ENCODE results near the gene EMID1.
"Not testable (repeated sequence)": the region's sequence is repeated elsewhere in the genome, so short reads cannot be mapped to it uniquely, and the experiment has no call there.

Gene EMID1

GRCh38 chr22:29218758-29219408 is 13.2 kb downstream of the EMID1 start:
- no peak overlapping the region for H3K4me3 Mint-ChIP-seq
- no peaks in the 10 kb centered on the region for H3K36me3 Mint-ChIP-seq (ENCODE audit: insufficient read depth)
- H3K9me3 Mint-ChIP-seq = no peaks in the 10 kb centered on the region
- no peak for ATAC-seq (replicated peaks)
- no peak overlapping the region for H3K27ac Mint-ChIP-seq
- H3K27me3 Mint-ChIP-seq = peaks cover 0 to 8% of the 10 kb centered on the region in 2 donors
- no peaks in the 10 kb centered on the region for H3K4me1 Mint-ChIP-seq (ENCODE audit: low read depth in 2 of 2)
- DNase-seq = no peak

DNA sequence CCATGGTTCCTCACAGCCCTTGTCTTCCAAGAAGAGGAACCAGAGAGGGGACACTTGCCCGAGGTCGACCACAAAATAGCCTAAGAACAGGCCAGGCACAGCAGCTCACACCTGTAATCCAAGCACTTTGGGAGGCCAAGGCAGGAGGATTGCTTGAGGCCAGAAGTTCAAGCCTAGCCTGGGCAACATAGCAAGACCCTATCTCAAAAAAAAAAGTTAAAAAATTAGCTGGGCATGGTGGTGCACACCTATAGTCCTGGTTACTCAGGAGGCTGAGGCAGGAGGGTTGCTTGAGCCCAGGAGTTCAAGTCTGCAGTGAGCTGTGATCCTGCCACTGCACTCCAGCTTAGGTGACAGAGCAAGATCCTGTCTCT is 13.7 kb downstream of the EMID1 start:
- not testable (repeated sequence) for H3K9me3 Mint-ChIP-seq; DNase-seq; H3K36me3 Mint-ChIP-seq (ENCODE audit: insufficient read depth); H3K27me3 Mint-ChIP-seq; H3K4me3 Mint-ChIP-seq; H3K4me1 Mint-ChIP-seq (ENCODE audit: low read depth in 2 of 2); H3K27ac Mint-ChIP-seq; ATAC-seq (replicated peaks)

DNA sequence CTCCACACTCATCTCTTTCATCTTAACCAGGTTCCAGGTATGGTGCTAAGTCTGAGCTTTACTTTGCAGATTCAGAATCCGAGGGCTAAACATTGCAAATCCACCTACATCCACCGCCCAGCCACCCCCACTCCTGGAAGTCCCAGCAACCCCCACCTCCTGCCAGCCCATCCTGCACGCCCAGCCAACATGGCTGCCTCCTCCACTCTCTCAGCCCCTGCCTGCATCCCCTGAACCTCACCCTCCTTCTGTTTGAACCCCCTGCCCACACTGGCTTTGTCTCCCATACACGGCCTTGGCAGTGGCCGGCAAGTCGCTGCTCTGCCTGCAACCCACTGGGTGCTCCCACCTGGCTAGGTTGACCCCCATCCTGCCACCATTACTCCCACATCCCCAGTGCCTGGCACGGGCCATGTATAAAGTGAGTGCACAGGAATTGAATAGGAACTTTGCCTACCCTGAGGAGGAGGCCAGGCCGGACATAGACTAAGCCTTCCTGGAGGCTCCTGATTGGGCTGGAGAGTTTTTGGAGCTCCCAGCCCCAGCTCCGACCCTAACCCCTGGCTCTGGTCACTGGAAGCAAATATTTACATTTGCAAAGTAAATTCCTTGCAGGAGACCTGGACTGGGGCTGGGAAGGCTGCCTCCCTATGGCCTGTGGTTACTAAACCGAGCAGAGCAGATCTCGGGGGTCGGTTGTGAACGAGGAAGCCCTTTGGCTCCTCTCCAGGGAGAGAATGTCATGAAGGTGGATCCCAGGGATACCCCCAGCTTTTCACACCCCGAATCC is 14.4 kb downstream of the EMID1 start:
- Mint-ChIP-seq H3K4me1 (ENCODE audit: low read depth in 2 of 2) (no peaks in the 10 kb centered on the region), H3K27ac (no peak overlapping the region), H3K9me3 (no peaks in the 10 kb centered on the region), H3K27me3 (peaks cover 0 to 8% of the 10 kb centered on the region in 2 donors), H3K4me3 (no peak overlapping the region), H3K36me3 (ENCODE audit: insufficient read depth) (no peaks in the 10 kb centered on the region)
- DNase-seq (no peak), ATAC-seq (replicated peaks) (no peak)

- DNase-seq (no peak), ATAC-seq (replicated peaks) (no peak)
- no peaks in the 10 kb centered on the region for H3K4me1 Mint-ChIP-seq (ENCODE audit: low read depth in 2 of 2)
- no peak overlapping the region for H3K27ac Mint-ChIP-seq
- no peaks in the 10 kb centered on the region for H3K36me3 Mint-ChIP-seq (ENCODE audit: insufficient read depth)
- no peak overlapping the region for H3K4me3 Mint-ChIP-seq
- peaks cover 0 to 8% of the 10 kb centered on the region in 2 donors for H3K27me3 Mint-ChIP-seq
- no peaks in the 10 kb centered on the region for H3K9me3 Mint-ChIP-seq
Observed at GRCh38 chr22:29224121-29224858, 18.6 kb downstream of the EMID1 start.

GRCh38 chr22:29224859-29225410 is 19.2 kb downstream of the EMID1 start:
- ATAC-seq (replicated peaks) = no peak
- DNase-seq = no peak
- Mint-ChIP-seq H3K9me3 (no peaks in the 10 kb centered on the region), H3K4me1 (ENCODE audit: low read depth in 2 of 2) (no peaks in the 10 kb centered on the region), H3K27me3 (peaks cover 0 to 5% of the 10 kb centered on the region in 2 donors), H3K4me3 (no peak overlapping the region), H3K27ac (no peak overlapping the region), H3K36me3 (ENCODE audit: insufficient read depth) (no peaks in the 10 kb centered on the region)

GRCh38 chr22:29225422-29226090 is 19.9 kb downstream of the EMID1 start:
- H3K27me3 Mint-ChIP-seq = no peaks in the 10 kb centered on the region
- ATAC-seq (replicated peaks) (no peak), DNase-seq (no peak)
- H3K9me3 Mint-ChIP-seq = no peaks in the 10 kb centered on the region
- H3K27ac Mint-ChIP-seq = no peak overlapping the region
- H3K4me3 Mint-ChIP-seq = no peak overlapping the region
- H3K36me3 Mint-ChIP-seq (ENCODE audit: insufficient read depth) = no peaks in the 10 kb centered on the region
- H3K4me1 Mint-ChIP-seq (ENCODE audit: low read depth in 2 of 2) = no peaks in the 10 kb centered on the region

- no peak overlapping the region for H3K27ac Mint-ChIP-seq
- no peaks in the 10 kb centered on the region for H3K4me1 Mint-ChIP-seq (ENCODE audit: low read depth in 2 of 2)
- H3K36me3 Mint-ChIP-seq (ENCODE audit: insufficient read depth) = no peaks in the 10 kb centered on the region
- H3K27me3 Mint-ChIP-seq = no peaks in the 10 kb centered on the region
- no peak for ATAC-seq (replicated peaks)
- no peaks in the 10 kb centered on the region for H3K9me3 Mint-ChIP-seq
- H3K4me3 Mint-ChIP-seq = no peak overlapping the region
- no peak for DNase-seq
Observed at GRCh38 chr22:29226351-29226981, 20.8 kb downstream of the EMID1 start.

- ATAC-seq (replicated peaks) = no peak
- Mint-ChIP-seq H3K27ac (peak overlapping the region in 1 of 2 donors; percentile 2), H3K27me3 (no peaks in the 10 kb centered on the region), H3K9me3 (no peaks in the 10 kb centered on the region), H3K4me1 (ENCODE audit: low read depth in 2 of 2) (no peaks in the 10 kb centered on the region), H3K36me3 (ENCODE audit: insufficient read depth) (no peaks in the 10 kb centered on the region), H3K4me3 (no peak overlapping the region)
- DNase-seq = no peak
Observed at GRCh38 chr22:29230972-29231875, 25.5 kb downstream of the EMID1 start.

DNA sequence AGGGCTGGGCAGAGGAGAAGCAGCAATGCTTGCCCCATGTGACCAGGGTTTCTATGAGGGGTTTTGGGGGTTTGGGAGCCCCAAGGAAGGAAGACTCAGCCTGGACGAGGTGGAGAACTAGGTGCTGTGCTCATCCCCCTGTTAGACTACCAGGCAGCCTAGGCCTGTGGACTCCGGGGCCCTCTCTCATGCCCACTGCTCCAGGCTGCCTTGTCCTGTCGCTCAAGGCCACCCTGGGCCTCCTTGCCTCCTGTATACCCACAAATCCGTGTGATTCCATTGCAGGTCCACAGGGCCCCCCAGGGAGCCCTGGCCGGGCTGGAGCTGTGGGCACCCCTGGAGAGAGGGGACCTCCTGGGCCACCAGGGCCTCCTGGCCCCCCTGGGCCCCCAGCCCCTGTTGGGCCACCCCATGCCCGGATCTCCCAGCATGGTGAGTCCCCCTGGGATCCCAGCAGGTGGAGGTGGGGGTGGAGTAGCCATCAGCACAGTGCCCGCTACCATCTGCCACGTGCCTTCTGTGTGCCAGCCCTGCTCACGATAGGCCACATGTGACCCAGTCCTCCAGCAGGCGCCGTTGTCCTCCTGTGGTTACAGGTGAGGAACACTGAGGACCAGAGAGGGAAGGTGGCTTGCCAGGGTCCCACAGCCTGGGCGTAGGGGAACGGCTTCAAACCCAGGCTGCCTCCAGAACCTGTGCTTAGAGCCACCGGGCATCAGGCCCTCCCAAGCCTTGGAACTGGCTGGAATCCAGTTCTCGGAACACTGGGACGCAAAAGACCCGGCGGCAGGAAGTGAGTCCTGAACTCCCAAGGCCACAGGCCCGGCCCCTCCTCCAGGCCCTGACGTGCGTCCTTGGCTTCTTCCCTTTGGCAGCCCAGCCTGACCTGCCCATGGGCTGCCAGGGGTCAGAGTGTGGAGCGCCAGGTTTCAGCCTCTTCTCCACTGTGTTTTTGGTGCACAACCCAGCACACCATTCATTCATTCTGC is 26.6 kb downstream of the EMID1 start:
- DNase-seq (no peak), ATAC-seq (replicated peaks) (no peak)

DNA sequence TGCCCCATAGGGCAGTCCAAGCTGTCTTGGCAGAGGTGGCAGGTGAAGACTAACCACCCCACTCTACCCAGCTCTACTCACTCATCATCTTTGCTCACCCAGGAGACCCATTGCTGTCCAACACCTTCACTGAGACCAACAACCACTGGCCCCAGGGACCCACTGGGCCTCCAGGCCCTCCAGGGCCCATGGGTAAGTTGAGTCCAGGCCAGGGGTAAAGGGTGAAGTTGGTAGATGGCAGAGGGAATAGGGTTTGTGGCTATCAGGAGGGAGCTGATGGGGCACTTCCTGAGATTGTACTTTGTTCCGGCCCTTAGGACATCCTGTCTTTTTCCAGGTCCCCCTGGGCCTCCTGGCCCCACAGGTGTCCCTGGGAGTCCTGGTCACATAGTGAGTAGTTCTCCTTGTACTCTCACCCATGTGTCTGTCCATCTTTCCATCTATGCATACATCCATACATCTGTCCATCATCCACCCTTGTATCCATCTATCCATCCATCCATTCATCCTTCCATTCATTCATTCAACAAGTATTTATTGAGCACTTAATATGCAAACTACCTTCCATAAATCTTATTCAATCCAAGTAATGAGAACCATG is 27.7 kb downstream of the EMID1 start:
- no peaks in the 10 kb centered on the region for H3K9me3 Mint-ChIP-seq
- DNase-seq (no peak), ATAC-seq (replicated peaks) (no peak)
- no peaks in the 10 kb centered on the region for H3K4me1 Mint-ChIP-seq (ENCODE audit: low read depth in 2 of 2)
- H3K36me3 Mint-ChIP-seq (ENCODE audit: insufficient read depth) = no peaks in the 10 kb centered on the region
- no peak overlapping the region for H3K27ac Mint-ChIP-seq
- no peaks in the 10 kb centered on the region for H3K27me3 Mint-ChIP-seq
- H3K4me3 Mint-ChIP-seq = no peak overlapping the region

More for the DNA sequence above, 26.6 kb downstream of the EMID1 start:
- Mint-ChIP-seq H3K27ac (peak overlapping the region in 1 of 2 donors; percentile 2), H3K9me3 (no peaks in the 10 kb centered on the region), H3K27me3 (no peaks in the 10 kb centered on the region), H3K36me3 (ENCODE audit: insufficient read depth) (no peaks in the 10 kb centered on the region), H3K4me1 (ENCODE audit: low read depth in 2 of 2) (no peaks in the 10 kb centered on the region), H3K4me3 (no peak overlapping the region)

- not testable (repeated sequence) for DNase-seq; H3K27ac Mint-ChIP-seq; H3K9me3 Mint-ChIP-seq; H3K36me3 Mint-ChIP-seq (ENCODE audit: insufficient read depth); ATAC-seq (replicated peaks); H3K4me3 Mint-ChIP-seq; H3K4me1 Mint-ChIP-seq (ENCODE audit: low read depth in 2 of 2)
- peaks cover 11 to 26% of the 10 kb centered on the region in 2 donors for H3K27me3 Mint-ChIP-seq
Observed at GRCh38 chr22:29240481-29240880, 34.8 kb downstream of the EMID1 start.
